Keratinocyte (primary cell): ENCODE results near the gene HP1BP3. TPM values are rescaled to one million over a fixed set of nuclear protein-coding genes. Genes with fewer than 3 reads are reported as not detected.

Experiments
- DNase-seq: peaks from one replicate; pipeline ENCODE4 v3.0.0-alpha.2; 2011; ENCODE audit warnings: low read depth, missing footprints, low spot score
- FAIRE-seq: peaks from 2 replicates; lab custom pipeline; 2011; peaks lifted over from hg19 to GRCh38; lab: Jason Lieb, UNC
- H2AFZ ChIP-seq: 2 replicates; pipeline ENCODE4 v1.6.0; 2012; ENCODE audit warnings: low read length, control low read depth, inconsistent platforms; ENCODE audit not compliant: control insufficient read depth
- H3K27ac ChIP-seq: 2 replicates; pipeline ENCODE4 v1.5.1; 2011; ENCODE audit warnings: low read length; ENCODE audit not compliant: control insufficient read depth, insufficient read depth
- H3K27me3 ChIP-seq: 3 replicates; pipeline ENCODE4 v1.6.0; 2011; ENCODE audit warnings: low read length; ENCODE audit not compliant: control insufficient read depth, insufficient read depth; ENCODE audit errors: extremely low read depth
- H3K36me3 ChIP-seq, 2 experiments: 2 replicates in 1 of 2; 3 replicates in 1 of 2; pipeline ENCODE4 v1.5.1; 2011; ENCODE audit warnings: low read length in 2 of 2, mild to moderate bottlenecking in 1 of 2; ENCODE audit not compliant: control insufficient read depth in 2 of 2, insufficient read depth in 2 of 2; ENCODE audit errors: extremely low read depth in 1 of 2
- H3K4me1 ChIP-seq: 3 replicates; pipeline ENCODE4 v1.5.1; 2011; ENCODE audit warnings: low read length; ENCODE audit not compliant: control insufficient read depth, insufficient read depth; ENCODE audit errors: extremely low read depth
- H3K4me2 ChIP-seq: 3 replicates; pipeline ENCODE4 v1.6.0; 2011; ENCODE audit warnings: low read depth, low read length; ENCODE audit not compliant: control insufficient read depth, insufficient read depth; ENCODE audit errors: extremely low read depth
- H3K4me3 ChIP-seq, 3 experiments: fragments of 200-600 bp in 1 of 3; sonication (generic) in 1 of 3; 2 replicates in 2 of 3; 3 replicates in 1 of 3; pipeline ENCODE4 v1.5.1; 2011 to 2016; ENCODE audit warnings: low read length in 3 of 3, mild to moderate bottlenecking in 3 of 3, control low read depth in 2 of 3, inconsistent platforms in 1 of 3, low read depth in 1 of 3, mixed read lengths in 1 of 3, mixed run types in 1 of 3, moderate library complexity in 1 of 3; ENCODE audit not compliant: control insufficient read depth in 2 of 3, insufficient read depth in 2 of 3; ENCODE audit errors: extremely low read depth in 1 of 3
- H3K79me2 ChIP-seq: 2 replicates; pipeline ENCODE4 v1.6.0; 2012; ENCODE audit warnings: low read length; ENCODE audit not compliant: control insufficient read depth, insufficient read depth
- H3K9ac ChIP-seq: 3 replicates; pipeline ENCODE4 v1.6.0; 2011; ENCODE audit warnings: low read length; ENCODE audit not compliant: control insufficient read depth, insufficient read depth; ENCODE audit errors: extremely low read depth
- H3K9me1 ChIP-seq: 3 replicates; pipeline ENCODE4 v1.6.0; 2011; ENCODE audit warnings: low read length; ENCODE audit not compliant: control insufficient read depth, insufficient read depth; ENCODE audit errors: extremely low read depth
- H3K9me3 ChIP-seq: 2 replicates; pipeline ENCODE4 v1.5.1; 2012; ENCODE audit warnings: low read depth, low read length; ENCODE audit not compliant: control insufficient read depth
- H4K20me1 ChIP-seq: 3 replicates; pipeline ENCODE4 v1.6.0; 2011; ENCODE audit warnings: low read length; ENCODE audit not compliant: control insufficient read depth, insufficient read depth; ENCODE audit errors: extremely low read depth
- CTCF ChIP-seq, 3 experiments: IDR thresholded peaks in 1 of 3; conservative IDR thresholded peaks in 1 of 3; optimal IDR thresholded peaks in 1 of 3; 2 replicates in 2 of 3; 3 replicates in 1 of 3; pipeline versions ENCODE3 to v1.5.1; 2011; ENCODE audit warnings: low read length in 3 of 3, mild to moderate bottlenecking in 3 of 3, moderate library complexity in 2 of 3, control low read depth in 1 of 3, inconsistent platforms in 1 of 3; ENCODE audit not compliant: insufficient read depth in 2 of 3; ENCODE audit errors: extremely low read depth in 1 of 3
- EZH2 ChIP-seq: IDR thresholded peaks from one replicate; pipeline ENCODE4 v1.6.1; 2012; ENCODE audit warnings: inconsistent platforms, mild to moderate bottlenecking, low read length, moderate library complexity
- dilution Hi-C: fragments of 300-500 bp; cut with MboI; formaldehyde crosslinking; loops from one replicate; pipeline ENCODE4 v1.7.0; 2020; ENCODE audit warnings: low sequenced_read_pairs; ENCODE audit not compliant: extremely low pct_ligation_motif_present
- polyA plus RNA-seq, 5 experiments: library from polyadenylated mRNA; depleted of rRNA in 3 of 5; stranded (reverse) in 3 of 5; stranded (forward) in 1 of 5; unstranded in 1 of 5; fragments of >200 nt; gene quantifications; 1 replicate in 1 of 5; 2 replicates in 3 of 5; 3 replicates in 1 of 5; pipeline versions ENCODE4 v1.2.1 to v1.2.3, GENCODE V29; 2011 to 2012; ENCODE audit warnings: missing spikeins in 2 of 5, low read depth in 1 of 5, low replicate concordance in 1 of 5

Gene HP1BP3
- polyA plus RNA-seq, 1 donor (not counting 4 experiments of a cell fraction or from before 2014, with no cell fraction given) = 148 TPM

- H3K27ac ChIP-seq = no peak overlapping the region
- H3K36me3 ChIP-seq = peaks cover 23 to 41% of the 10 kb centered on the region in 2 experiments
- dilution Hi-C loops = no loop called here
Observed at GRCh38 chr1:20767271-20767670, 19.8 kb downstream of the HP1BP3 start.

GRCh38 chr1:20763417-20763816 is 23.7 kb downstream of the HP1BP3 start:
- Histone ChIP-seq H3K9ac (no peak overlapping the region), H3K36me3 (peaks cover 17 to 40% of the 10 kb centered on the region in 2 experiments), H3K27me3 (no peaks in the 10 kb centered on the region), H4K20me1 (peaks cover 2% of the 10 kb centered on the region), H3K79me2 (no peaks in the 10 kb centered on the region), H2AFZ (no peak overlapping the region), H3K4me3 (no peak overlapping the region), H3K27ac (no peak overlapping the region), H3K9me3 (no peaks in the 10 kb centered on the region), H3K4me2 (no peak overlapping the region), H3K9me1 (no peaks in the 10 kb centered on the region), H3K4me1 (no peaks in the 10 kb centered on the region)
- dilution Hi-C loops = no loop called here
- DNase-seq (no peak), FAIRE-seq (no peak)
- TF ChIP-seq EZH2 (no peak), CTCF (optimal IDR thresholded peaks at IDR 0.05 in 1 of 3, IDR thresholded peaks at IDR 0.05 in 1 of 3, conservative IDR thresholded peaks at IDR 0.05 in 1 of 3; ENCODE audit: extremely low read depth in 1 of 3, insufficient read depth in 2 of 3, low read length in 3 of 3) (no peak)

More at GRCh38 chr1:20767271-20767670, 19.8 kb downstream of the HP1BP3 start:
- TF ChIP-seq CTCF (optimal IDR thresholded peaks at IDR 0.05 in 1 of 3, IDR thresholded peaks at IDR 0.05 in 1 of 3, conservative IDR thresholded peaks at IDR 0.05 in 1 of 3; ENCODE audit: extremely low read depth in 1 of 3, insufficient read depth in 2 of 3, low read length in 3 of 3) (no peak), EZH2 (no peak)
- FAIRE-seq (no peak), DNase-seq (no peak)
- no peak overlapping the region for H3K4me2 ChIP-seq
- H3K9ac ChIP-seq = no peak overlapping the region
- no peaks in the 10 kb centered on the region for H4K20me1 ChIP-seq
- no peaks in the 10 kb centered on the region for H3K9me3 ChIP-seq
- H3K27me3 ChIP-seq = no peaks in the 10 kb centered on the region
- H3K4me1 ChIP-seq = no peaks in the 10 kb centered on the region
- no peak overlapping the region for H2AFZ ChIP-seq
- H3K79me2 ChIP-seq = no peaks in the 10 kb centered on the region
- H3K4me3 ChIP-seq = no peak overlapping the region
- no peaks in the 10 kb centered on the region for H3K9me1 ChIP-seq
